Measurements from ENCODE around the gene TNS1.

The TNS1 gene

GRCh38 chr2:217941886-217942728 lies 60.7 kb downstream of the TNS1 start:
- no peak for DNase-seq

GRCh38 chr2:217941339-217941738 lies 61.5 kb downstream of the TNS1 start:
- DNase-seq: no peak

GRCh38 chr2:217940261-217941220 lies 62.3 kb downstream of the TNS1 start:
- no peak for DNase-seq

GRCh38 chr2:217939629-217940245 lies 63.1 kb downstream of the TNS1 start:
- no peak for DNase-seq

GRCh38 chr2:217939220-217939619 lies 63.6 kb downstream of the TNS1 start:
- no peak for DNase-seq

GRCh38 chr2:217938036-217938435 lies 64.8 kb downstream of the TNS1 start:
- DNase-seq: no peak

GRCh38 chr2:217937446-217937845 lies 65.3 kb downstream of the TNS1 start:
- DNase-seq: no peak

- DNase-seq: no peak
Observed at GRCh38 chr2:217936952-217937351, 65.8 kb downstream of the TNS1 start.

- no peak for DNase-seq
Observed at GRCh38 chr2:217935901-217936684, 66.7 kb downstream of the TNS1 start.

GRCh38 chr2:217935235-217935879 lies 67.4 kb downstream of the TNS1 start:
- DNase-seq: no peak

- no peak for DNase-seq
Observed at GRCh38 chr2:217934321-217935131, 68.3 kb downstream of the TNS1 start.

- DNase-seq: no peak
Observed at GRCh38 chr2:217933617-217933993, 69.2 kb downstream of the TNS1 start.

GRCh38 chr2:217932803-217933616 lies 69.8 kb downstream of the TNS1 start:
- no peak for DNase-seq

- no peak for DNase-seq
Observed at GRCh38 chr2:217931846-217932560, 70.8 kb downstream of the TNS1 start.

GRCh38 chr2:217930761-217931563 lies 71.8 kb downstream of the TNS1 start:
- DNase-seq: no peak

- DNase-seq: no peak
Observed at GRCh38 chr2:217929757-217930707, 72.8 kb downstream of the TNS1 start.

- no peak for DNase-seq
Observed at GRCh38 chr2:217929272-217929671, 73.5 kb downstream of the TNS1 start.
